ENCODE measurements around the gene FADD.
"Not testable (repeated sequence)": the region's sequence is repeated elsewhere in the genome, so short reads cannot be mapped to it uniquely, and the experiment has no call there.

DNA sequence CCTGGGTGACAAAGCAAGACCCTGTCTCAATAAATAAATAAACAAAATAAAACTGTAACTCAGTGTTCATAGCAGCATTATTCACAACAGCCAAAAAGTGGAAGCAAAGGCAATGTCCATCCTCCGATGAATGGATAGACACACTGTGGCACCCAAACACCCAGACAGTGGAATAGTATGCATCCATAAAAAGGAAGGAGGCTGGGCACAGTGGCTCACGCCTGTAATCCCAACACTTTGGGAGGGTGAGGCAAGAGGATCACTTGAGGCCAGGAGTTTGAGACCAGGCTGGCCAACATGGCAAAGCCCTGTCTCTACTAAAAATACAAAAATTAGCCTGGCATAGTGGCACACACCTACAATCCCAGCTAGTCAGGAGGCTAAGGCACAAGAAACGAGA lies 2.0 kb upstream of the FADD start:
- not testable (repeated sequence) for TF ChIP-seq CTCF, POLR2A (IDR thresholded peaks at IDR 0.05)

Measured in esophagus squamous epithelium (tissue), 4 donors.